OCI-LY3 (cell line): Measurements from ENCODE around the gene MVB12A.

Source experiments
- CTCF ChIP-seq: fragments of 200-600, 300-600 bp; sonication (generic); IDR thresholded peaks from 2 replicates; pipeline ENCODE4 v1.5.1; 2014; ENCODE audit warnings: antibody characterized with exemption, low read length, low read depth
- EZH2phosphoT487 ChIP-seq: fragments of 200-600 bp; shearing (Covaris generic); IDR thresholded peaks from 2 replicates; pipeline ENCODE4 v1.6.1; 2018; ENCODE audit warnings: antibody characterized with exemption, mixed run types, low read depth

GRCh38 chr19:17424743-17425365, 5.0 kb downstream of the MVB12A start:
- peak; percentile 66 for TF ChIP-seq CTCF
- no peak for TF ChIP-seq EZH2phosphoT487
